ENCODE measurements around the gene WNT3. TPM values are rescaled to one million over a fixed set of nuclear protein-coding genes. Genes with fewer than 3 reads are reported as not detected.

The WNT3 gene
- total and polyA plus RNA-seq, 4 donors, result 0.15 to 1.0 (median 0.67) TPM

DNA sequence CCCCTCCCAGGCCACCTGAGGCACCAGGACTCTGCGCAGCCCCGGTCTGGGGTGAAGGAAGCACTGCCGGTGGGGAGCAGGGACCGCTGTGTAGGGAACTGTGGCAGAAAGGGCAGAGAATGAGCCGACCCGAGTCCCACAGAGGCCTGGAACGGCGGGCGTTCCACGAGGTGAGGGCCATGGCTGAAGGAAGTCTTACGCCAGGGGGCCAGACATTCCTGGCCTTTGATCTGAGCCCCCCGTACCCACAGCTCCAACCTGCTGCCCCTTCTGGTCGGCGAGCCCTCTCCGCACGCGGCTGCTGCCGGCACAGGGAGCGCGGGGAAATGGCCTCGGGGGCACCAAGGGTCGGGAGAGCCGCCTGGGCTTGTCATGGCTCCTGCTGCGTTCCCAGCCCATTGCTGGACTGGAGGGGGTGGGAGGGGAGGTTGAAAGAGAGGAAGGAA lies 1.4 kb upstream of the WNT3 start:
- H3K27ac ChIP-seq (ENCODE audit: low read depth in 1 of 2, low read length in 2 of 2), result no peak overlapping the region
- H3K4me3 ChIP-seq (ENCODE audit: low read length in 2 of 2), result no peak overlapping the region
- no peaks in the 10 kb centered on the region for H3K9me3 ChIP-seq (ENCODE audit: control insufficient read depth, low read length)
- H3K36me3 ChIP-seq (ENCODE audit: control insufficient read depth in 1 of 2, insufficient read depth in 2 of 2, low read length in 1 of 2), result no peaks in the 10 kb centered on the region
- WGBS, 2 donors, result 17 to 18% methylated on average over 24 of the region's 24 CpGs
- ATAC-seq (ENCODE audit: low FRiP score) (no peak), DNase-seq (no peak)
- H3K27me3 ChIP-seq (ENCODE audit: control insufficient read depth in 1 of 2, insufficient read depth in 2 of 2, low read length in 1 of 2), result peaks cover 0 to 3% of the 10 kb centered on the region in 2 donors
- intact Hi-C loops (cut with DNase I), result no loop called here
- no peaks in the 10 kb centered on the region for H3K4me1 ChIP-seq (ENCODE audit: control insufficient read depth in 1 of 2, insufficient read depth in 2 of 2, low read length in 2 of 2)

DNA sequence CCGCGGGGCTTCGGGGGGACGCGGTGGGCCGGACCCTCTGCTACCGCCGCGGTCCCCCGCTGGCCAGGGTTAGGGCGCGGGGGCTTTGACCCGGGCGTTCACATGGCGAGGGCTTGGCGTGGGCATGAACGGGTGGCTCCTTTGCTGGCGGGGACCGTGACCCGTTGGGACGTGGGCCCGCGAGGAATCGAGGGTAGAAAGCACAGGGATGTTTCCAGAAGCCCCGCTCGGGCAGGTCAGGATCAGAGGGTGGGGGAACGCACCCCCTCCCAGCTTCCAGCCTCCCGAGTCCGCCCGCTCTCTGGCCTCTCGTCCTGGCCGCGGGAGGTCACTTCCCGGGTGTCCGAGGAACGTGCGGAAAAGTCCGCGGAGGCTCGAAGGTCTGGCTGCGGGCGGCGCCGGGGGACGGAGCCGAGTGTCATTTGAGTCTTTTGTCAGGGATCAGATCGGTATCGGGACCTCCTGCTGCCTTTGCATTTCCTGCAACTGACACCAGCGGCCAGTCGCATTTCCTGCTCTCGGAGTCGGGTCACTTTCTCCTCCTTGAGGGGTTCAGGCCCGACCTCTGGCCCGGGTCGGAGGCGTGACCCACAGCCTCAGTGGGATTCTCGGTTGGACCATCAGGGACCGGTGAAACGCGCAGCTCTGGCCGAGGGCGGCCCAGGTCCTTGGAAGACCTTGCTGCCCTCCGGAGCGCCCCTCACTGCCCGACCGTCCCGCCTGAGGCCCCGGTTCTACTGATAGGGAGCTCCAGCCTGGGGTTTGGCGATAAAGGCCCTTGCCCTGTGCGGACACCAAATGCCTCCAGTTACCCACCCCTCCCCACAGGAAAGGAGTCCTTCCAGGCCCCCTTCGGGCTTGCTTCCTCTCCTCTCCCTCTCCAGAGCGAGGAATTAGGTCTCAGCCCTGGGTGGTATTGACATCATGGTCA lies 702 bp upstream of the WNT3 start:
- intact Hi-C loops (cut with DNase I), result no loop called here
- ATAC-seq (ENCODE audit: low FRiP score) (no peak), DNase-seq (no peak)
- H3K36me3 ChIP-seq (ENCODE audit: control insufficient read depth in 1 of 2, insufficient read depth in 2 of 2, low read length in 1 of 2), result no peaks in the 10 kb centered on the region
- peaks cover 0 to 3% of the 10 kb centered on the region in 2 donors for H3K27me3 ChIP-seq (ENCODE audit: control insufficient read depth in 1 of 2, insufficient read depth in 2 of 2, low read length in 1 of 2)
- no peaks in the 10 kb centered on the region for H3K4me1 ChIP-seq (ENCODE audit: control insufficient read depth in 1 of 2, insufficient read depth in 2 of 2, low read length in 2 of 2)
- H3K9me3 ChIP-seq (ENCODE audit: control insufficient read depth, low read length), result no peaks in the 10 kb centered on the region
- H3K27ac ChIP-seq (ENCODE audit: low read depth in 1 of 2, low read length in 2 of 2), result no peak overlapping the region
- H3K4me3 ChIP-seq (ENCODE audit: low read length in 2 of 2), result no peak overlapping the region
- 4 to 6% methylated on average over 70 to 72 of the region's 72 CpGs for WGBS, 2 donors

DNA sequence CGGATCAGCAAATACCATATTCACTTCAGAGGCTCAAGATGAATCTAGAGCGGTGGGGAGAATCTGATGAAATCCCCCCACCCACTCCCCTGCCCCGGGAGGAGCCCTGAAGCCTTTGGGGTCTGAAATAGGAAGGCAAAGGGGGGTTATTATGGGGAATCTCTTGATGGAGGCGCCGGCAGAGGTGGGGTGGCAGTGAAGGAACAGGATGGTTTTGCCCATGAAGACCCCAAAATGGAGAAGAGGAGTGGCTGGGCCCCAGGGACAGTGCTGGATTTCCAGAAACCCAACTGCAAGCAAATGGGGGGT lies 637 bp downstream of the WNT3 start:
- WGBS, 2 donors, result 13 to 17% methylated on average over 5 of the region's 5 CpGs
- Histone ChIP-seq H3K27me3 (ENCODE audit: control insufficient read depth in 1 of 2, insufficient read depth in 2 of 2, low read length in 1 of 2) (peaks cover 0 to 3% of the 10 kb centered on the region in 2 donors), H3K4me1 (ENCODE audit: control insufficient read depth in 1 of 2, insufficient read depth in 2 of 2, low read length in 2 of 2) (no peaks in the 10 kb centered on the region), H3K36me3 (ENCODE audit: control insufficient read depth in 1 of 2, insufficient read depth in 2 of 2, low read length in 1 of 2) (no peaks in the 10 kb centered on the region), H3K27ac (ENCODE audit: low read depth in 1 of 2, low read length in 2 of 2) (no peak overlapping the region), H3K9me3 (ENCODE audit: control insufficient read depth, low read length) (no peaks in the 10 kb centered on the region), H3K4me3 (ENCODE audit: low read length in 2 of 2) (no peak overlapping the region)
- no peak for ATAC-seq (ENCODE audit: low FRiP score)
- intact Hi-C loops (cut with DNase I), result no loop called here
- no peak for DNase-seq

DNA sequence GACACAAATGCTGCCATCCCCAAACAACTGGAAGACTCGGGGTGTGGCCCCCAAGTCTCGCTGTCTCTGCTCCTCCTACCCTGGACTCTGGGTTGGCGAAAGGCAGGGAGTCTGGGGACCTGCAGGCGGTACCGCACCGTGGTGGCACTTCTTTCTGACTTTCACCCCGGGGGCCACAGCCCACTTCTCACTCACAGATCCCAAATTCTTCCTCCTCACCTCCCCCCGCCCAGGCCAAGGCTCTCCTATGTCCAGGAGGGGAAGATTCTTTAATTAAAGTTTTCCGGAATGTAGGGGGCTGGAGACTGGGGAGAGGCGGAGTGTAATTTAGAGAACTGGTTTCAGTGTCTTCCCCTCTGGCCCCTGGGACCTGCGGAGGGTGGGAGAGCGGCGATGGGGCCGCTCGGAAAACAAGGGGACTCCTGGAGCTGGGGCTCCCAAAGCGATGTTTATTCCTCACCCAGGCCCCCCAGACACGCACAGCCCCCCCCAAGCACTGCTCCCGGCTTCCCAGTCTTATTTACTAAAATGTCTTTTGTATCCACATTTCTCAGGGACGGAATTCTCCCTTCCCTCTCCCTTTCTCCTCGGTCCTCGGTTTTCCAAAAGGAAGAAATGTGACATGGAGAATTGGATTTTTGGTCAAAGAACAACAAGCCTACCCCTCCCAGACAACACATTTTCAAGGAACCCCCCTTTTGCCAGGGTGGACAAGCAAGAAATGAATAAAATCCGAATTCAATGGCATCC lies 1.2 kb downstream of the WNT3 start:
- Histone ChIP-seq H3K4me3 (ENCODE audit: low read length in 2 of 2) (no peak overlapping the region), H3K27me3 (ENCODE audit: control insufficient read depth in 1 of 2, insufficient read depth in 2 of 2, low read length in 1 of 2) (peaks cover 0 to 3% of the 10 kb centered on the region in 2 donors), H3K27ac (ENCODE audit: low read depth in 1 of 2, low read length in 2 of 2) (no peak overlapping the region), H3K4me1 (ENCODE audit: control insufficient read depth in 1 of 2, insufficient read depth in 2 of 2, low read length in 2 of 2) (no peaks in the 10 kb centered on the region), H3K36me3 (ENCODE audit: control insufficient read depth in 1 of 2, insufficient read depth in 2 of 2, low read length in 1 of 2) (no peaks in the 10 kb centered on the region), H3K9me3 (ENCODE audit: control insufficient read depth, low read length) (no peaks in the 10 kb centered on the region)
- intact Hi-C loops (cut with DNase I), result no loop called here
- DNase-seq, result no peak
- 9 to 12% methylated on average over 19 to 22 of the region's 22 CpGs for WGBS, 2 donors
- no peak for ATAC-seq (ENCODE audit: low FRiP score)

DNA sequence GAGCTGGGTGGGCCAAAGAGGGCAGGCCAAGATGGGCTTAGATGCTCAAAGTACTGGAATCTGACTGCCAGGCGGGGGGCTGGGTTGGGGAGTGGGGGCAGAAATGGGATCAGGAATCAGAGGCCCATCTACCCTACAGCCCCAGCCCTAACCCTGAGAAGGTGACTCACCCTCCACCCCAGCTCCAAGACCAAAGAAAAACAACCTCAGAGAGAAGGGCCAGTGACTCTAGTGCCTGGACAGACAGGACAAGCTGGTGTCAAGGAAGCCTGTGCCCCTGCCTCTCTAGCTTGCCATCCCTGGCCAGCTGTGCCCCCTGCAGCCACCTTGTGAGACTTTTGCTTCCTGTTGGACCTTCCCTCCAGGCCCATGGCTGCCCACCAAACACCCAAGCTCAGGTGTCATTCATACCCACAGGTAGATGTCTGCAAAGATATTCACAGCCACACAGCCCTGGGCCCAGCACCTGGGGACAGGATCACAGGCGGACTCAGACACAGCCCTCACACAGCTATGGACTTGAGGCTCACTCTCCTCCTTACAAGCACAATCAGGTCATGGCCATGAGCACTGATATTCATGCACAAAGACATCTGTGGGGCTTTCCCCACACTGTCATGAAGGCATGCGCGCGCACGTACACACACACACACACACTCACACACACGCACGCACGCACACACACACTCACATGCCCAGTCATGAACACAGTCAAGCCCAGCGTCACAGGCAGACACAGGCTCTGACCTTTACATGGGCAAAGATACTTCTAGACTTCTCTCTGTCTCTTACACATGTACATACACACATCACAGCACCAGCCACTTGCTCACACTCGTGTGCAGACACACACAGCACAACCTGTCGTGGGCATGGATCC lies 2.8 kb downstream of the WNT3 start:
- Histone ChIP-seq H3K4me1 (ENCODE audit: control insufficient read depth in 1 of 2, insufficient read depth in 2 of 2, low read length in 2 of 2) (no peaks in the 10 kb centered on the region), H3K9me3 (ENCODE audit: control insufficient read depth, low read length) (no peaks in the 10 kb centered on the region), H3K4me3 (ENCODE audit: low read length in 2 of 2) (no peak overlapping the region), H3K27ac (ENCODE audit: low read depth in 1 of 2, low read length in 2 of 2) (no peak overlapping the region), H3K36me3 (ENCODE audit: control insufficient read depth in 1 of 2, insufficient read depth in 2 of 2, low read length in 1 of 2) (no peaks in the 10 kb centered on the region), H3K27me3 (ENCODE audit: control insufficient read depth in 1 of 2, insufficient read depth in 2 of 2, low read length in 1 of 2) (peaks cover 0 to 2% of the 10 kb centered on the region in 2 donors)
- no peak for ATAC-seq (ENCODE audit: low FRiP score)
- intact Hi-C loops (cut with DNase I), result no loop called here
- 83 to 85% methylated on average over 12 of the region's 12 CpGs for WGBS, 2 donors
- no peak for DNase-seq

DNA sequence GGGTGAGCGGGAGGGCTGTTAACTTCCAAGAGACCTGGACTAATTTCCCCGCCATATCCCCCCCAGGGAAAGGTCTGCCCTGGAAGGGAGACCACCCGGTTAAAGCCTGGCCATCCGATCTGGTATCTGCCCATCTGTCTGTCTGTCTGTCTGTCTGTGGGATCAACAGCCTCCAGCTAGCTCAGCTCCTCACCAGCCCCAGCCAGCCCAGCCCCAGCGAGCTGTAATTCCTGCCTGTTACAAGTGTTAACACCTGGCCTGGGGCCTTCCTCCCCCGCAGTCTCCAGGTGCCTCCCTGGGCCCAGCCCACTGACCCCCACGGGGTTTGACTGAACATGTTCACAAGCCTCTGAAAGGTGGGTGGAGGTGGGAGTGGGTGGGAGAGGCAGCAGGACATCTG lies 4.0 kb downstream of the WNT3 start:
- ATAC-seq (ENCODE audit: low FRiP score) (no peak), DNase-seq (no peak)
- H3K9me3 ChIP-seq (ENCODE audit: control insufficient read depth, low read length), result no peaks in the 10 kb centered on the region
- intact Hi-C loops (cut with DNase I), result no loop called here
- H3K27me3 ChIP-seq (ENCODE audit: control insufficient read depth in 1 of 2, insufficient read depth in 2 of 2, low read length in 1 of 2), result no peaks in the 10 kb centered on the region
- no peaks in the 10 kb centered on the region for H3K4me1 ChIP-seq (ENCODE audit: control insufficient read depth in 1 of 2, insufficient read depth in 2 of 2, low read length in 2 of 2)
- H3K36me3 ChIP-seq (ENCODE audit: control insufficient read depth in 1 of 2, insufficient read depth in 2 of 2, low read length in 1 of 2), result no peaks in the 10 kb centered on the region
- no peak overlapping the region for H3K27ac ChIP-seq (ENCODE audit: low read depth in 1 of 2, low read length in 2 of 2)
- no peak overlapping the region for H3K4me3 ChIP-seq (ENCODE audit: low read length in 2 of 2)
- 51 to 52% methylated on average over 7 of the region's 7 CpGs for WGBS, 2 donors

DNA sequence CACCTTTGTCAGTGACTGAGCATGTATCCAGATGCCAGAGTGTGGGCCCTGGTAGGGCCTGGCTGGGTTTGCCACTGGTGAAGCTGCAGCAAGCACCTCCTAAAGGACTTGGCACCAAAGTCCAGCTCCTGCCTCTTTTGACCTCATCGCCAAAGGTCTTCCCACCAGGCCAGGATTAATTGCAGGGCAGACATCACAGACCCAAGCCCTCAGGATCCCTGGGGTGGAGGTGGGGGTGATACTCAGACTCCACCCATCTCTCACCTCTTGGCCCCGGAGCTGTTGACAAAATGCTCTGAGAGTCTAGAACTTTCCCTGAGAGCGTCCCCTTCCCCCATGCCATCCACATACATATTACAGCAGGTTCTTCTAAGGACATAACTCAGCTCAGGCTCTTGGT lies 4.6 kb downstream of the WNT3 start:
- intact Hi-C loops (cut with DNase I), result no loop called here
- WGBS, 2 donors, result 68 to 76% methylated on average over 3 of the region's 3 CpGs
- Histone ChIP-seq H3K9me3 (ENCODE audit: control insufficient read depth, low read length) (no peaks in the 10 kb centered on the region), H3K27me3 (ENCODE audit: control insufficient read depth in 1 of 2, insufficient read depth in 2 of 2, low read length in 1 of 2) (no peaks in the 10 kb centered on the region), H3K4me3 (ENCODE audit: low read length in 2 of 2) (no peak overlapping the region), H3K36me3 (ENCODE audit: control insufficient read depth in 1 of 2, insufficient read depth in 2 of 2, low read length in 1 of 2) (no peaks in the 10 kb centered on the region), H3K27ac (ENCODE audit: low read depth in 1 of 2, low read length in 2 of 2) (no peak overlapping the region), H3K4me1 (ENCODE audit: control insufficient read depth in 1 of 2, insufficient read depth in 2 of 2, low read length in 2 of 2) (no peaks in the 10 kb centered on the region)
- no peak for ATAC-seq (ENCODE audit: low FRiP score)
- DNase-seq, result no peak

DNA sequence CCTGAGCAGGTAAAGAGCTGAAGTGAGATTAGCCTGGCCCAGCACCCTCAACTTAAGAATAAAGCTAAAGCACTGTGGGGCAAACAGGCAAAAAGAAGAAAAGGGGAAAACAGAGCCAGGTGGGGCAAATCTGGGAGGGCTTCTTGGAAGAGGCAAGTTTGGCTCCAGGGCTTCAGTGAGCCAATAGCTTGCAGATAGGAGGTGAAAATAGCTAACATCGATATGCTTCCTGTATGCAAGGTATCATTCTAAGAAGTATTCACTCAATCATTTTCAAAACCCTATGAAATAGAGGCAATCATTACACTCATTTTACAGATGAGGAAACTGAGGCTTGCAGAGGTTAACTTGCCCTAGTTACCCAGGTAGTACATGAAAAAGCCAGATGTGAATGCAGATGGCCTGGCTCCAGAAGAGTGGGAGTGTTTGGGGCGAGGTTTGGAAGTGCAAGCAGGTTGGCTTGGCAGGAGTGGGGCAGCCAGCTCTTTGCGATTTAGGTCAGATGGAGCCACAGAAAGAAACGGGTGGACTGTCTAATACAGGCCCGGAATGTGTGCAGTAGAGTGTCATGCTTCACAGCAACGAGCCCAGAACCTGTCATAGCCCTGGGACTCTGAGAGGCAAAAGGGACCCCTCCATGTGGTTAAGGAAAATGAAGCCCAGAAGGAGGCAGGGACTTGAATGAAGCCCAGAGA lies 5.7 kb downstream of the WNT3 start:
- DNase-seq (no peak), ATAC-seq (ENCODE audit: low FRiP score) (no peak)
- no peak overlapping the region for H3K4me3 ChIP-seq (ENCODE audit: low read length in 2 of 2)
- intact Hi-C loops (cut with DNase I), result no loop called here
- no peaks in the 10 kb centered on the region for H3K27me3 ChIP-seq (ENCODE audit: control insufficient read depth in 1 of 2, insufficient read depth in 2 of 2, low read length in 1 of 2)
- no peaks in the 10 kb centered on the region for H3K9me3 ChIP-seq (ENCODE audit: control insufficient read depth, low read length)
- H3K27ac ChIP-seq (ENCODE audit: low read depth in 1 of 2, low read length in 2 of 2), result no peak overlapping the region
- H3K36me3 ChIP-seq (ENCODE audit: control insufficient read depth in 1 of 2, insufficient read depth in 2 of 2, low read length in 1 of 2), result no peaks in the 10 kb centered on the region
- 61 to 62% methylated on average over 6 of the region's 6 CpGs for WGBS, 2 donors
- no peaks in the 10 kb centered on the region for H3K4me1 ChIP-seq (ENCODE audit: control insufficient read depth in 1 of 2, insufficient read depth in 2 of 2, low read length in 2 of 2)

All from aorta (tissue), 5 donors.